Measurements from ENCODE around the gene ADORA3.
A peak's percentile ranks its signal among the peaks of the same experiment; 100 is the strongest.

ADORA3 gene

DNA sequence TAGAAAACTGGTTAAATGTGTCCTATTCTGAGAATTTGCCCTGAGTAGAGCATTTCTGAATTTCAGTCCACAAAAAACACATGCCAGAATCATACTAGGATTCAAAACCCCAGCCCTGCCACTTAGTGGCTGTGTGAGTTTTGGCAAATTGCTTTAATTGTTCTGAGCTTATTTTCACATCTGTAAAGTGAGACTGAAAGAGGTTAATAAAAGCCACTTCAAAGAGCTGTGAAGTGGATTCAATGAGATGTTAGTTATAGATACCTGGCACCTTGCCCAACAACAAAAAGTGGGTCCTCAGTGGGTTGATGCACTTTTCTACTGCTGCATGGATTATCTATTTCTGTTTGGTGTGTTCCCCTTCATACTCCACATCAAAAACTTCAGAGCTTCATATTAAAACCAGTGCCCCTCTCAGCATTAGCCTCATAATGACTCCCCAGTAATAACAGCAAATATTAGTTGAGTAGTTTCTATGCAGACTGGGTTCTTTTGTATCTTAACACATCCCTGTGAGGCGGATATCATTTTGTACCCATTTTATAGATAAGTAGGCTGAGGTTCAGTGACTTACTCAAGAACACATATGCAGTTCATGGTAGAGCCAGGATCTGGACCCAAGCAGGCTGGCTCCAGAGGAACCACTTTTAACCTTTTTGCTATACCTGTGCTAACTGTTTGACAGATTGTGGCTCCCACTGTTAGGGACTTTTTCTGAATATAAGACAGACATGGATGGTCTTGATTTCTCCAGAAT, 14.2 kb upstream of the ADORA3 start:
- TF ChIP-seq, protein P1, sequence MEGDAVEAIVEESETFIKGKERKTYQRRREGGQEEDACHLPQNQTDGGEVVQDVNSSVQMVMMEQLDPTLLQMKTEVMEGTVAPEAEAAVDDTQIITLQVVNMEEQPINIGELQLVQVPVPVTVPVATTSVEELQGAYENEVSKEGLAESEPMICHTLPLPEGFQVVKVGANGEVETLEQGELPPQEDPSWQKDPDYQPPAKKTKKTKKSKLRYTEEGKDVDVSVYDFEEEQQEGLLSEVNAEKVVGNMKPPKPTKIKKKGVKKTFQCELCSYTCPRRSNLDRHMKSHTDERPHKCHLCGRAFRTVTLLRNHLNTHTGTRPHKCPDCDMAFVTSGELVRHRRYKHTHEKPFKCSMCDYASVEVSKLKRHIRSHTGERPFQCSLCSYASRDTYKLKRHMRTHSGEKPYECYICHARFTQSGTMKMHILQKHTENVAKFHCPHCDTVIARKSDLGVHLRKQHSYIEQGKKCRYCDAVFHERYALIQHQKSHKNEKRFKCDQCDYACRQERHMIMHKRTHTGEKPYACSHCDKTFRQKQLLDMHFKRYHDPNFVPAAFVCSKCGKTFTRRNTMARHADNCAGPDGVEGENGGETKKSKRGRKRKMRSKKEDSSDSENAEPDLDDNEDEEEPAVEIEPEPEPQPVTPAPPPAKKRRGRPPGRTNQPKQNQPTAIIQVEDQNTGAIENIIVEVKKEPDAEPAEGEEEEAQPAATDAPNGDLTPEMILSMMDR (IDR thresholded peaks at IDR 0.05; ENCODE audit: low read depth, low read length), result no peak
- no peaks in the 10 kb centered on the region for H3K36me3 ChIP-seq
- no peaks in the 10 kb centered on the region for H3K9me3 ChIP-seq
- DNase-seq, result no peak
- H3K4me3 ChIP-seq (ENCODE audit: low read depth, low read length), result no peak overlapping the region
- no peaks in the 10 kb centered on the region for H3K27me3 ChIP-seq
- peaks cover 10% of the 10 kb centered on the region for H3K4me1 ChIP-seq

DNA sequence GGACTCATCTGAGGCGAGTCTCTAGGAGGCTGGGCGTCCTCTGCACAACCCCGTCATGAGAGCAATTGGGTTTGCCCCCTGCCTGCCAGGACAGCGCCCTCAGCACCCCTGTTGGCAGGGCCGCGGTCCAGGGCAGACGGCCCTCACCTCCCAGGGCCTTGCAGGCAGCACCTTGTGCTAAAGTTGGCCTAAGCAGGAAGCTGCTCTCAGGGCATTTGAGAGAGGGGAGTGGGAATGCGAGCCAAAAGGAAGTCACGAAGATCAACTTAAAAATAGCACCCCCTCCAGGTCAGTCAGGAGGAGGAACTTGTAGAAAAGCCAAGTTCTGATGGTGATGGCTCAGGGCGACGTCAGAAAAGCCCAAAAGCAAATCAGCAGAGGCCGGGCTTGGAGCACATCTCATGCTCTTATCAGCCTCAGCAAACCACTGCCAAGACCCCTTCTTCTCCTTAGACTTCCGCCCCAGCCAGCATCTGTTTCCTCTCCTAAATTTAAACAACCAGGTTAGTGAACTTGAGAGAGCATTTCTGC, 12.6 kb upstream of the ADORA3 start:
- H3K4me1 ChIP-seq, result peaks cover 10% of the 10 kb centered on the region
- H3K9me3 ChIP-seq, result no peaks in the 10 kb centered on the region
- H3K36me3 ChIP-seq, result no peaks in the 10 kb centered on the region
- TF ChIP-seq, protein P1 (IDR thresholded peaks at IDR 0.05; ENCODE audit: low read depth, low read length), result peak; percentile 44
- no peaks in the 10 kb centered on the region for H3K27me3 ChIP-seq
- H3K4me3 ChIP-seq (ENCODE audit: low read depth, low read length), result peak overlapping the region; percentile 43
- DNase-seq, result no peak

DNA sequence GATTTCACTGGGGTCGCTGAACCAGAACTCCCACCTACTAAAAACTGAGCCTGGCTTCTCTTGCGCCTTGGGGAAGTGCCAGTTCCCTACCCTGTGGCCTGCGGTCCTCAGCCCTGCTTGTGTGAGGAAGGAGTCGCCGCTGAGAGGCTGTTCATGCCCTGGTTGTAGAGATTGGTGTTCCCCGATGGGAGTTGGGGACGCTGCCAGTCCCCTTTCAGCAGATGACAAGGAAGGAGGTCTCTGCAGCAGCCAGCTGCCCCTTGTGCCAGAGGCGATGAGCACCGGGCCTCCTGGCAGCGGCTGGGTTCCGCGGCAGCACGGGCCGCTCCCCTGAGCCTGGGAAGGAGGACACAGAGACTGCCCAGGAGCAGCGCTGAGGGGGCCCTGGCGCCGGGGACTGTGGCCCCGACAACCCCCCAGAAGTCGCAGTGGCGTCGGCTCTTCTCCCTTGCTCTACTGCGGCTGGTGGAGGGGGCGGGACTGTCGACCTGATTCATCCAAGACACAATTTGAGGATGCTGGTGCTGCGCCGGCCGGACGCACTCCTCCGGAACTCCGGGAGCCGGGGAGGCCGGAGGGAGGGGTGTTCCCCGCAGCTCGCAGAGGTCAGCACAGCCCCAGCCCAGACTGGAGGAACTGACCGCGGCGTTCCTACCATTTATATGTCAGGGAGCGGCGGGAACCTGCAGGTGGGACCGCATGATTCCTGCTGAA, 12.0 kb upstream of the ADORA3 start:
- DNase-seq, result peak; percentile 24

DNA sequence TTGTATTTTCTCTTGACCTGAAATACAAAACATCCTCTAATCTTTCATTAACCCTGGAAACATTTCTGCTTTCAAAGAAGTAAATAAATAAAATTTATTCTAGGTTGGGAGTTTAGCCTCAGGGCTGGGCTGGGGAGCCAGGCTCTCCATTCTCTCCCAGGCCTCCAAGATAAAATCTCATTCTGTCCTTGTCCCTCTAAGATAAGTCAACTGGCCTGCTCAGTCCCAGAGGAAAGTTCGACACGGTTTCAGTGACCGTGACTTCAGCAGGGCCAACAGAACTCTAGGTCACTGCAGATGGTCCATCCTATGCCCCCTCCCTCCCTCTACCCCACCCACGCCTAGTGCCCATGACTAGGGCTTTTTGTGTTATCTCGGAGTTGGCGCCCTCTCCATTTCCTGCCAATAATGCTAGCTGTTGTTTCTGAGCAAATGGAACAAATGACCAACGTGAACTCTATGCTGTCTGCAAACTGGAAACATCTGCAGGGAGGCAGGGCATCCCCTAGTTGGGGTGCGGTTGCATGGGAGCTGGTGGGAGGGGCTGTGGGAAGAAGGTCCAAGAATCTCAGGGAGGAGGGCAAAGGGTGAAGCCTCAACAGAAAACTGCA, 10.1 kb upstream of the ADORA3 start:
- H3K4me1 ChIP-seq, result peaks cover 10% of the 10 kb centered on the region
- no peaks in the 10 kb centered on the region for H3K36me3 ChIP-seq
- no peaks in the 10 kb centered on the region for H3K27me3 ChIP-seq
- H3K9me3 ChIP-seq, result no peaks in the 10 kb centered on the region
- TF ChIP-seq, protein P1 (IDR thresholded peaks at IDR 0.05; ENCODE audit: low read depth, low read length), result no peak
- H3K4me3 ChIP-seq (ENCODE audit: low read depth, low read length), result no peak overlapping the region
- no peak for DNase-seq

More for the DNA sequence above, 12.0 kb upstream of the ADORA3 start:
- H3K27me3 ChIP-seq, result no peaks in the 10 kb centered on the region
- peak overlapping the region; percentile 43 for H3K4me3 ChIP-seq (ENCODE audit: low read depth, low read length)
- H3K36me3 ChIP-seq, result no peaks in the 10 kb centered on the region
- H3K9me3 ChIP-seq, result no peaks in the 10 kb centered on the region
- TF ChIP-seq, protein P1 (IDR thresholded peaks at IDR 0.05; ENCODE audit: low read depth, low read length), result no peak
- peaks cover 10% of the 10 kb centered on the region for H3K4me1 ChIP-seq

DNA sequence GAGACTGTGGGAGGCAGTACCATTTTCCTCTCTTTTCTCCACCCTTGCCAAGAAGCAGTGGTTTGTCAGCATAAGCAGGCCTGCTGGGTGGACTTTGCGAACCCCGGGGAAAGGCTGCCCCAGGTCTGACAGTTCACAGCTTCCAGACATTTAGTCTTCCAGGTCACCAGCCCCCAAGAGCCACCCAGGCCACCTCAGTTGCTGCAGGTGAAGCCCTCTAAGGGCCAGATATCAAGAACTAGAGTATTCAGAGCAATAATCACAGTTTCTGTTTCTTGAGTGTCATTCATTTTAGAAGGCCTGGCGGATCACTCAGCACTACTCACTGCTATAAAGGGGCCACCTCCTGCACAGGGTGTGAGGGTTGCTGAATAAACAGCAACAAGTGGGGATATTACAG, 9.5 kb upstream of the ADORA3 start:
- Histone ChIP-seq H3K4me1 (peaks cover 10% of the 10 kb centered on the region), H3K36me3 (no peaks in the 10 kb centered on the region), H3K9me3 (no peaks in the 10 kb centered on the region), H3K27me3 (no peaks in the 10 kb centered on the region), H3K4me3 (ENCODE audit: low read depth, low read length) (no peak overlapping the region)
- TF ChIP-seq, protein P1 (IDR thresholded peaks at IDR 0.05; ENCODE audit: low read depth, low read length), result no peak
- no peak for DNase-seq

Measured in BE2C (cell line).